SKM-1 treated with dmso at 0.1 percent for 144 hours (cell line): ENCODE data around the gene CBLIF.
"Not testable (repeated sequence)": the region's sequence is repeated elsewhere in the genome, so short reads cannot be mapped to it uniquely, and the experiment has no call there.

Experiments
- DNase-seq: peaks from one replicate; lab custom pipeline; 2025; ENCODE audit not compliant: unreplicated experiment; lab: John Stamatoyannopoulos, UW

Gene CBLIF

DNA sequence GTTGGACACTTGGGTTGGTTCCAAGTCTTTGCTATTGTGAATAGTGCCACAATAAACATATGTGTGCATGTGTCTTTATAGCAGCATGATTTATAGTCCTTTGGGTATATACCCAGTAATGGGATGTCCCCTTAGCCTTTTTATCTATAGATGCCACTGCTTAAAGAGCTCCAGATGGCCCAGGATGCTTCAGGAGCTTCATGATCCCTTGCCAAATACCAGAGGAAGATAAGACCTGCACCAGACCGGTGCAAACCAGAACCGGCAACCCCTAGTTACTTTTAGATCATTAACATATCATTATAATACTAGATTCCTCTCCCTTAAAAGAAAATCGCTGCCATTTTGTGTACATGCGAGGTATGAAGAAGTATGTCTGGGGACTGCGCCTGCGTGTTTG is 3.1 kb upstream of the CBLIF start:
- DNase-seq, result not testable (repeated sequence)

DNA sequence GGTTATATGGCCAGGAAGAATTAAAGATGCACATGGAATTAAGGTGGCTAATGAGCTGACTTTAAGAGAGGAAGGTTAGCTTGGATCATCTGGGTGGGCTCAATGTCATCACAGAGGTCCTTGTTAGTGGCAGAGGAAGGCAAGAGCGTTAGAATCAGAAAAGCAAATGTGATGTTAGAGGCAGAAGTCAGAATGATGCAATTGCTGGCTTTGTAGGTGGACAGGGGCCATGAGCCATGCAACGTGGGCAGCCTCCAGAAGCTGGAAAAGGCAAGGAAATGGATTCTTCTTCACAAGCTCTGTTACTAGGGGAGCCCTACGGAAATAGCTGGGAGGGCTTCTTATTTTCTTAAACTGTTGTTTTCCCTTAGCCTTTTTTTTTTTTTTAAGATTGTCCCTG is 2.3 kb upstream of the CBLIF start:
- DNase-seq, result no peak

DNA sequence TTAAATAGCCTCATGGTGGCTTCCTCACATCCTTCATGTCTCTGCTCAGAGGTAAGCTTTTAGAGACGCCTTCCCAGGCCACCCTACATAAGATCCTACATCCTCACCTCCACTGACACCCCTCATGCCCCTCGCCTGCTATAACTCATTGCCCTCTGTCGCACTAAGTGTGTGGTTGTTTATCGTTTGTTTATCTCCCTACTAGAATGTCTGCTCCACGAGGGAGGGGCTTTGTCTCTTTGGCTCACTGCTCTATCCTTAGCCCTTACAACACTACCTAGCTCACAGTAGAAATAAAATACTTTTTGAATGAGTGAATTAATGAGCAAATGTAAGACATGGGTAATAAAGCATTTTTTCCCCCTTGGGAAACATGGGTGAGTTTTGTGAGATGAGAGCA is 1.3 kb upstream of the CBLIF start:
- no peak for DNase-seq

DNA sequence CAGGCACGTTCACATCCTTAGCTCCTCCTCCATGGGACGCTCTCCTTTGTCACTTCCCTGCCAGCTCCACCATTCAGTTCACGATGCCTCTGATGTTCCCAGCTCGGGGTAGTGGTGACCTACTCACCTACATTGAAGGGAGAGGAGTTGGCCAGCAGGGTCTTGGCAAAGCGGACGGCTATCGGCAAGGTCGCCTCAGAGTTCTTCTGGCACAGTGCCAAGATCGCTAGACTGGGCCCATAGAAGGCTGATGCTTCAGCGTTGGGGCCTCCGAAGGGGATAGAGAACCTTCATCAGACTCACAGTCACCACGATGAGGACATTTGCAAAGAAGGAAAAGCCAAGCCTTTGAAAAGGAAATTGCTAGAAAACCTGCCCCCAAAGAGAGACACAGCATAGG is 3.0 kb downstream of the CBLIF start:
- no peak for DNase-seq

DNA sequence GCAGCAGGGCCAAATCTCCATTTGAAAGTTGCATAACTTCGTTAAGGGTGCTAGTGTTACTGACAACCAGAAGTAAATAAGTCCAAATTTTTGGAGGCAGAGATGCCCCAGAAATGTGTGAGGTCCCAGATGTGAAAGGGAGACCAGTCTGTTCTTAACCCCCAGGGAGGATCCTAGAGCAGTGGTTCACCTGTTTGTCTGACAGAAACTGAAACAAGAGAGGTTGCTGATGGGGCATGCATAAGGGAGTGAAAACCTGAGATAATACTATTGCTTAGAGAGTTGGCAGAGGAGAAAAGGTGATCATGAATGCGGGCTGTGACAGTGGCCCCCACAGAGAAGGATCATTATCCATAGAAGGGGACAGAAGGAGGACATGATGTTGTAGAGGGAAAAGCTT is 3.8 kb downstream of the CBLIF start:
- DNase-seq, result no peak

DNA sequence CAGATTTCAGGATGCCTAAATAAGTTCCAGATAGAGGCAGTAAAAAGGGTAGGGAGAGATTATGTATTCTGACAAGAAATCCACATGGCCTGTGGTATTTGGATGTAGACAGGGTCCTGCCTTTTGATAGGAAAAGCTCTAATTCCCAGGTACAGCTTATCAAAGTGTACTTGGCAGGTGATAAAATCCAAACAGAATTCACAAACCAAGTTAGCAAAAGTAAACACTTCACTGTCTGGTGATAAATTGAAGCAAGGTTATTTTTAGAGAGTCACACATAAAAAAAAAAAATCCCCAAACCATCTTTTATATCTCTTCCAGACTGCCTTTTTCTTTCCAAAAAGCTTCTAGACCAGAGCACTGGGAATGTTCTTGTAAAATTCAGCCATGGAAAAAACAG is 5.7 kb downstream of the CBLIF start:
- no peak for DNase-seq

DNA sequence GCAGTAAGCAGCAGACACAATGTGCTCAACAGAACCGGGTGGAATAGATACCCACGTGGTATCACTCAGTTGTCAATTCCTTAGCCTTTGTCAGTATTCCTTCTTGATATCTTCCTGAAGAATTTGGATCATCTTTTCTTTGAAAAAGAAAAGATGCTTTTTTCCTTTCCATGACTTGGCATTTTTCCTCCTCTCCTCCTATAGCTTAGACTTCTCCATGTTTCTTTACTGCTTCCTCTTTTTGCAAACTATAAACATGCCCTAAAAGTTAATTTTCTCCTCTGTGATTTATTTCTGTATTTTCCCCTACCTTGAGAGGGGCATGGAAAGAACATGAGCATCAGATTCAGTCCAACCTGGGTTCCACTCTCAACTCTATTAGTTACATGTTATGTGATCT is 11.7 kb downstream of the CBLIF start:
- no peak for DNase-seq

DNA sequence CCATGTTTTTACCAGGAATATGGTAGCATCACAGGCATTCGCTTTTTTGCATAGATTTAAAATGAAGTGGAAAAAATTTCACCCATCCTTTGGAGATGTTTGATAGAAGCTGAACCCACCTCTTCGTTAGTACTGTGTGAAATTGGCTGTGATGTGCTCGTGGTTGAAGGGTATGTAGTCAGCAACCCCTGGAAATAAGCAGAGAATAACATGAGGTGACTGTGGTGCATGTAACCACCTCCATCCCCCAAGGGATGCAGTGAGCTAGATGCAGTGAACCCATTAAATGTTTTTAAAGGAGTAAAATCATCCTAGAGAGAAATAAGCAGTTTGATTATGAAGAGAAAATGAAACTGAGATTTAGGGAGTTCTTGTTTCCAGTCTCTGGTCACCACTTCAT is 15.9 kb downstream of the CBLIF start:
- DNase-seq, result no peak

DNA sequence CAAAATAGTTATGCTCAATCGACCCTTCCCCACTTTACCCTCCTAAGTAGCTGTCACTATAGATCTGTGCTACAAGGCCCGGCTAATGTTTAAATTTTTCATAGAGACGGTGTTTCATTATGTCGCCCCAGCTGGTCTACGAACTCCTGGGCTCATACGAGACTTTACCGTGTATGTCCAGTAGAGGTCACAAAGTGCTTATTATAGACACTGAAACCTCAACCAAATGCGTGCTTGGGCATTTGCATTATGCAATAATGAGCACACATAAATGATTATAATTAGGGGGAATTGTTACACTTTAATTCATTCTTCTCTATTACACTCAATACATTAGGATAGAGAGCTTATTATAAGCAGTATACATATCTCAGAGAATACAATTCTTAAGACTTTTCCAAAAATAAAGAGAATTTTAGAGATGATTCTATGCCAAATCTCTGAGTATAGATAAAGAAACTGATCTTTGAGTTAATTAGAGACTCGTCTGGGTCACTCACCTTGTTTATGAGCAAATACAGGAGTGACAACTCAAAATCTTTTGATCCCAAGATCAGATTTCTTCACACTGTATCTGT is 22.2 kb downstream of the CBLIF start:
- DNase-seq, result peak; percentile 69

DNA sequence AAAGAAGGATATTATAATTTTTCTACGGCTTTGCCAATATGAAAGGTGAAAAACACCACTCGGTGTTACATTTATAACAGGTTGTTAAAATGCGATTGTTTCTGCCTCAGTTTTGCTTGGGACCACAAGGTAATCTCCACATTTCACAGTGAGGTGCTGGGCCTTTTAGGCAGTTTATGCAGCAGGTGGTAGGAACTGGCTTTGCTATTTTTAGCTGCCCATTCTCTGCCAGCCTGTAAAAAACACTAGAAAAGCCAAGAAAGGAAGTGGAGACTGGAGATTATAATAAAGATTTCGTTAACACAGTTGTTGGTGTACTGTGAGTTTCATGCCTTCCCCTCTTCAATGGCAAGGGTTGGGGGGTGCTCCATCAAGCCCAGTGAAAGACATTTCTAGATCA is 26.7 kb downstream of the CBLIF start:
- DNase-seq, result no peak

DNA sequence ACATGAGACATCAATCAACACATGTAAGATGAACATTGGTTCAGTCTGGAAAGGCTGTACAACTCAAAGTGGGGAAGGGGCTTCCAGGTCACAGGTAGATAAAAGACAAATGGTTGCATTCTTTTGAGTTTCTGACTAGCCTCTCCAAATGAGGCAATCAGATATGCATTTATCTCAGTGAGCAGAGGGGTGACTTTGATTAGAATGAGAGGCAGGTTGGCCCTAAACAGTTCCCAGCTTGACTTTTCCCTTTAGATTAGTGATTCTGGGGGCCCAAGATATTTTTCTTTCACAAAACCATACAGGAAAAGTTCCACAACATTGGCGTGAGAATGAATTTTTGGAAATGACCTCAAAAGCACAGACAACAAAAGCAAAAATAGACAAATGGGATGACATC is 28.9 kb downstream of the CBLIF start:
- DNase-seq, result not testable (repeated sequence)

DNA sequence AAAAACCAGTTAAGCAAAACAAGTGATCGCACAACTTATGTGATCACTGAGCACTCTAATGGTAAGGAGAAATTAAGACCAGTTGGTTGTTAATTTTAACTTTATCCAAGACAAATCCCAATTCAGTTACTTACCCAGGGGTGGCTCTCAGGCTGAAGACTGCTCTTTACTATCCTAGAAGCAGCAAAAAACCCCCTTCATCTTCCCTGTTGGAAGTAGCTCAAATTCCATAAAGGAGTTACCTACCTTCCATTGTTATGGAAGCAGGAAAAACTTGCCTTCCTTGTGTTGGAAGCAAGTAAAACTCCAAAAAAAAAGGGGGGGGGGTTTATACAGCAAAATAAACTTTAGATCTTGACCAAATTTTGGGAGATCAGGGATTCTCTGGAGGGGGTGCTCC is 29.5 kb downstream of the CBLIF start:
- DNase-seq, result no peak

DNA sequence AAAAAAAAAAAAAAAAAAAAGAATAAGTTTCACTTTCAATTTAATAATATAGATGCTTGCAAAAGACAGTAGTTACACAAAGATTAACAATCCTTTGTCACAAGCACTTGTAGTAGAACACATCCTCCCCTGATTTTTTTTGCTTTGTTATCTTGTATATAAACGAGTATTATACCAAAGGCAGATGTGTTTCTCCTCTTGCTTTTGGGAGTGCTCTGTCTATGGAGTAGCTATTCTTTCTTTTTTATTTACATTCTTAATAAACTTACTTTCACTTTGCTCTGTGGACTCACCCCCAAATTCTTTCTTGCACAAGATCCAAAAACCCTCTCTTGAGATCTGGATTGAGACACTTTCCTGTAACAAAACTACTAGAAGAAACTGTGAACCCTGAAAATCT is 31.3 kb downstream of the CBLIF start:
- DNase-seq, result no peak

DNA sequence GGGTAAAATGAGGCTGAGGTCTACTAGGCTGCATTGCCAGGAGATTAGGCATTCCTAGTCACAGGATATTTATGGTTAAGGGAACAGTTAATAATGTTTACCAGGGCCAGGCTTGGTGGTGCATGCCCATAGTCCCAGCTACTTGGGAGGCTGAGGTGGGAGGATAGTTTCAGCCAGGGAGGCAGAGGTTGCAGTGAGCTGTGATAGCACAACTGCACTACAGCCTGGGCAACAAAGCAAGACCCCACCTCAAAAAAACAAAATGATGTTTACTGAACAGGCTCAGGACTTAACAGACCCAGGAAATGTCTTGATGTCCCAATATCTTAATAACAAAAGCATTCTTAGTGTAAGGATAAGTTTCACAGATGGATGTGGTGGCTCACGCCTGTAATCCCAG is 31.9 kb downstream of the CBLIF start:
- DNase-seq, result no peak

DNA sequence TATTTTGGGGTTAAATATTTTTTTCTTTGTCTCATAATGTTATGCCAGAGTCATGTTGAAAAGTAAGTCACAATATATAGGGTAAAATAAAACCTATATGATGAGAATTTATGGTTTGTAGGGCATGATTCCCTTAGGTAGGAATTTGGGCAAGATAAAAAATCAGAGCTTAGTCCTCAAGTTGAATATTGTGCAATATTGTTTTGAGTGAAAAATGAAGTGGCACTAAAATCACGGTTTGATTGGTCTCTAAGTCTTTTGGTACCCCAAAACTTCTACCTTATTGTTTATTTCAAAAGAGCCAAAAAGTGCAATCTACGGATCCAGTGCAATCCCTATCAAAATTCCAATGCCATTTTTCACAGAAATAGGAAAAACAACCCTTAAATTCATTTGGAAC is 33.1 kb downstream of the CBLIF start:
- DNase-seq, result no peak

DNA sequence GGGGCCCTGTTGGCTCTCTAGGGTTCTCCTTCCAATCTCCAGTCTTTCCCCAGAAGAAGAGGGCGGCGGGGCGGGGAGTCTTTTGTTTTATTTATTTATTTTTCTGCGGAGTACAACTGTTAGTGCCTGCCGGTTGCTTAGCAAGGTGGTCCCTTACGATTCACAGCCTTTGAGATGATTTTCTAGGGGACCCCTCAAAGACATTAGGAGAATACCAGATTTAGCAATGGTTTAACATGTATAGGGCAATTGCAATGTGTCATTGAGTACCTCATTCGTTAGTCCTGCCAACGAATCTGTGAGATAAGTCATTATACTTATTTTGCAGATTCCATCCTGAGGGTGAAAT is 34.4 kb downstream of the CBLIF start:
- DNase-seq, result no peak

DNA sequence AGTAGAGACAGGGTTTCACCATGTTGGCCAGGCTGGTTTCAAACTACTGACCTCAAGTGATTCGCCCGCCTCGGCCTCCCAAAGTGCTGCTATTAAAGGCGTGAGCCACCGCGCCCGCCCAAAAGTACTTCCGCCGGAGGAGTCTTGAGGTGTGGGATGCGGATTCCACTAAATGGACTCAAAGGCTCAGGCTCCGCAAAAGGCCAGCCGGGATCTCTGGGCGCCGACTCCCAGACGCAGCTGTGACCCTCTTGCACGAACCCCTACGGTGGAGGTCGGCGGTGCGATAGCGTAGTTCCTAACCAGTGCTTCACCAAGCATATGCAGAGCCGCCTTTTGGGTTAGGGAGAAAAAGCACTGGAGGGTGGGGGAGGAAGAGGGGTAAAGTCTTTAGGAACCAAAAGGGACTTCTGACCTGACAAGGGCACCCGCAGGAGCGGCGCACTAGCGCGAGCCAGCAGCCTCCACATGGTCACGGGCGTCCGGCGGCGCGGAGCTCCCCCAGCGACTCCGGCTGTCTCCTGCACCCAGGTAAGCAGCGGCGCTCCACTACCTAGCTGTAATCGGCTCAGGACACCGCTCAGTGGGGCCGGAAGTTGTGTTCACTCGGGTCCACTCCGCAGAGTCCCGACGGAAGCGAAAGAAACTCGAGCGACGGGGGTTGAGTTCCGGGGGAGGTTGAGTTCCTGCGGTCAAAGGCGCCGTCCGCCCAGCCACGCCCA is 34.9 kb downstream of the CBLIF start, which contains the start of gene MRPL16:
TSS of gene MRPL16 (minus strand) at position 590 of the 722 bp plus-strand sequence. CDS start at position 470, 120 bp downstream.
- peak; percentile 86 for DNase-seq

DNA sequence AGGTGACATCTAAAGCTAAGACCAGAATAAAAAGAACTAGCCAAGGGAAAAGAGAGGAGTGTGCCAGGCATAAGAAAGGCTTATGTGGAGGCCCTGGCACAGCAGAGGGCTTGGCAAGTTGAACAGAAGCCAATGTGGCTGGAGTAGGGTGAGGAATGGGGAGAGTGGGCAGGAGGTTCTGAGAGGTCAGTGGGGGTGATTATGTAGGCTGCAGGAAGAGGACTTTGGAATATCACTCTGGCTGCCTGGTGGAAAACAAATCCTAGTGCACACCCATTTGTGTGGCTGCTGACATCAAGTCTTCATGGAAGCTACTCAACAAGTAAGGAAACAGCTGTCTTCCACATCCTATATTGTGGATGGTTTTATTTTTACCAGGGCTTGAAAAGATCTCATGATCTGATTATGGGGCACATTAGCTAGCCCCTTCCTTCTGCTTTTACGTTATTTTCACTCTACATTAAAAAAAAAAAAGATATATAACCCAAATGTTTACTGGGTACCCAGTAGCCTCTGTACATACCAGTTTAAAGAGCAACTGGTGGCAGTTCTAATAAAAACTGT is 38.2 kb downstream of the CBLIF start:
- DNase-seq, result no peak

DNA sequence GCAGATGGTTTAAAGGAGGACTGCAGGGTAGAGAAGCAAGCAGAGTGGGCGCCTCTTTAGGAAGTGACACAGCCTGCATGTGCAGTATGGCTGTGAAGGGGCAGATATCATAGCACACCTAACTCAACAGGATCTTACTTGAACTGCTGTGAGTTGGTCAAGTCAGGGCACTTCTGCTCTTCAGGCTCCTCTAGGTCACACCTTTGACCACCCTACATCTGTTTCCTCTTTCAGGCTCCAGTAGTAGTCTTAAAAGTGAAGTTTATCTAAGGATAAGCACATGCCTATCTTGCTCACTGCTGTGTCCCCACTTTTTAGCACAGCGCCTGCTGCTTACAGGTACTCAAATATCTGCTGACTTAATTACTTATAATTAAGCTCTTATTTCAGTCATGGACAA is 41.2 kb downstream of the CBLIF start:
- no peak for DNase-seq

DNA sequence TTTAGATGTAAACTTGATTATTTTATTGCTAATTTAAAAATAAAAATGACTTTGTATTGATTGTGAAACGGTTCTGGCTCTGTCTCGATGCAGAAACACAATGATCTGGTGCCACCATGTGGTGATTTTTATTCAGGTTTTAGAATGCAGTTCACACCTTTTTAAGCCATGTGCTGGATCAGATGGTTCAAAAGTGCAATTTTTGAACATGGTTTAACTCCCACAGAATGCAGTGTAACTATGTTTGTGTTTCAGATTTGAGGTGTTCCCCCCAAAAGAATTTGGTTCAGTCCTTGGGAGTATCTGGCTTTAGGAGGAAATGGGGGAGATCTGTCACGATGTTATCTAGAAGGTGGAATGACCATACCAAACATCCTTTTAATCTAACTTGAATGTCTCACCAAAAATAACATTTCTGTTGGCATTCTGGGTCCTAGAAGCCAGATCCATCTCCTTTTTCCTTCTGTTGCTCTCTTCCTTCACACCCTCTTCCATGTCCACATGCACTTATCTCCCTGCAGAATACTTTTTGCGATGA is 42.6 kb downstream of the CBLIF start:
- peak; percentile 54 for DNase-seq

DNA sequence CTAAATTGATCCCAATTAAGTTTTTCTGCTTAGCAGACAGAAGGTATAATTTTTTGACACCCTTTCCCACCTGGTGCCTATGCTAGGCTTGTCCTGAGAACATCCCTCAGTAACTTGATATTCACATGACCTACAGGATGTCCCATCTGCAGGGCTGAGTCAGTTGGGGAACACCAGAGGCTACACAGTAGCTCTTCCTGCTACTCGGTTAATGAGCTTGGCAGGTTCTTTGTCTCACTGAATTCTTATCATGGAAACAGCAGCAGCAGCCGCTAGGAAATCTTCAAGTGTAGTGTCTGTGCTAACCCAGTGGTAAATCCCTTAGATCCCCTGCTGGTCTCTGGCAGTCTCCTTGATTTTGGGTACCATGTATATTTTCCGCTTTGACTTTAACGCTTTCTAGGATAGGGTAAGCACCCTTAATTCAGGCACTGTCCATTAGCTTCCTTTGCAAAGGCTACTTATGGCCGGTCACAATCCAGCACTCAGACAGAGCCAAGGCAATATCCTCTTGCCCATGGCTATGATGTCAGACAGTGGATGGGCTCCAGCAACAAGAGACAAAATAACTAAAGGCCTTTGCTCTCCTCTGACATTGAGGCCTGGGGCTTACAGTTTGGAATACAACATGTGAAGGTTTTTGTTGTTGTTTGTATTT is 43.2 kb downstream of the CBLIF start:
- no peak for DNase-seq

DNA sequence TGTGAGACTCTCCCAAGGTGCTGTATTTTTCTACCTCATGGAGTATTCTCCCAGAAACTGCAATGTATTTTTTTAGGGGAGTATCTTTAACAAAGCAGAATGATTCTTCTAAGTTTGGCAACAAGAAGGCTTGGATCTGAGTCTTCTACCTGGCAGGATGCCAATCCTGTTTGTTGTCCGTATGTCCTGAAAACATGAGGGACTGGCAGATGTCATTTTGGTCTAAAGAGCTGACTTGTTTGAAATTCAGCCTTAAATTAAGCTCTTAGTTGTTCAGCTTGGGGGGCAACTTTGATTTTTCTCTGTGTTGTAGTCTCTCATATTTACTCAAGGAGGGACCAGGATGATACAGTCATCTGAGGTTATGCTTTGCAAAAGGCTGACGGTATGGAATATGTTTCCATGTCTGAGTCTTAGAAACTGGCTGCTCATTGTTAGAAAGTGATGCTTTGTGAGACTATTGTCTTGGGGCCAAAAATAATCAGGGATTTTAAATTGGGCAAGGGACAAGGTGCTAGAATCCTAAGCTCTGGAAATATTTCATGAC is 44.1 kb downstream of the CBLIF start:
- DNase-seq, result no peak
